CD4-positive, alpha-beta T cell (primary cell): ENCODE results near the gene SZT2. TPM values are rescaled to one million over a fixed set of nuclear protein-coding genes. Genes with fewer than 3 reads are reported as not detected.

Experiments
- ATAC-seq: fragments of 200-7000 bp; cut with Tn5 transposase; one replicate; pipeline ENCODE4 v1.10.0; 2022; ENCODE audit warnings: mild to moderate bottlenecking; ENCODE audit not compliant: poor library complexity
- CTCF ChIA-PET: fragments of 350-600 bp; sonication (Branson Sonifier 250); formaldehyde crosslinking; loops from one replicate; lab custom pipeline; 2021; ENCODE audit warnings: antibody characterized with exemption, inconsistent platforms; lab: Charles Lee
- POLR2A ChIA-PET: fragments of 350-600 bp; sonication (Branson Sonifier 250); formaldehyde crosslinking; loops from one replicate; lab custom pipeline; 2021; ENCODE audit warnings: antibody characterized with exemption, inconsistent platforms; lab: Charles Lee
- DNase-seq, 14 experiments: peaks; one replicate each; pipeline ENCODE4 v3.0.0-alpha.2; 2013 to 2020; ENCODE audit warnings: mixed read lengths in 2 of 14
- H3K27ac ChIP-seq, 2 donors: one replicate each; pipeline versions ENCODE4 v1.5.1 to v1.7.0; 2013; ENCODE audit warnings: low read length in 2 of 2, low read depth in 1 of 2, mild to moderate bottlenecking in 1 of 2
- H3K27me3 ChIP-seq, 2 experiments: 1 replicate in 1 of 2; 2 replicates in 1 of 2; pipeline versions ENCODE4 v1.6.1 to v1.7.0; 2013; ENCODE audit warnings: low read length in 2 of 2, control low read depth in 1 of 2, mild to moderate bottlenecking in 1 of 2, moderate library complexity in 1 of 2; ENCODE audit not compliant: insufficient read depth in 2 of 2, control insufficient read depth in 1 of 2
- H3K36me3 ChIP-seq: one replicate; pipeline ENCODE4 v1.6.1; 2013; ENCODE audit warnings: low read length, control low read depth; ENCODE audit not compliant: insufficient read depth
- H3K4me1 ChIP-seq: one replicate; pipeline ENCODE4 v1.6.1; 2013; ENCODE audit warnings: low read length, control low read depth; ENCODE audit not compliant: insufficient read depth
- H3K4me3 ChIP-seq: one replicate; pipeline ENCODE4 v1.5.1; 2013; ENCODE audit warnings: mild to moderate bottlenecking, low read length, moderate library complexity
- H3K9me3 ChIP-seq, 2 experiments: 1 replicate in 1 of 2; 2 replicates in 1 of 2; pipeline versions ENCODE4 v1.6.1 to v1.7.0; 2013; ENCODE audit warnings: low read length in 2 of 2, mild to moderate bottlenecking in 2 of 2, control low read depth in 1 of 2, moderate library complexity in 1 of 2; ENCODE audit not compliant: control insufficient read depth in 1 of 2, insufficient read depth in 1 of 2
- H3K27ac Mint-ChIP-seq: one replicate; pipeline ENCODE4 v1.8.0; 2020; ENCODE audit warnings: mixed read lengths
- H3K27me3 Mint-ChIP-seq: one replicate; pipeline ENCODE4 v1.8.0; 2021; ENCODE audit warnings: mixed read lengths
- H3K36me3 Mint-ChIP-seq: one replicate; pipeline ENCODE4 v1.8.0; 2021; ENCODE audit warnings: low read depth, mixed read lengths
- H3K4me1 Mint-ChIP-seq: one replicate; pipeline ENCODE4 v1.8.0; 2021; ENCODE audit warnings: low read depth, mixed read lengths
- H3K4me3 Mint-ChIP-seq: one replicate; pipeline ENCODE4 v1.8.0; 2020; ENCODE audit warnings: mild to moderate bottlenecking, mixed read lengths
- H3K9me3 Mint-ChIP-seq: one replicate; pipeline ENCODE4 v1.8.0; 2020; ENCODE audit warnings: mixed read lengths
- intact Hi-C, 2 experiments: fragments of 100-400 bp; cut with DNase I in 1 of 2; cut with micrococcal nuclease in 1 of 2; formaldehyde crosslinking; loops; one replicate each; pipeline versions ENCODE4 v1.15.1 to v1.9.0; 2023 to 2025; cut with DNase I, micrococcal nuclease
- total RNA-seq, 174 experiments: library from RNA in 2 of 174; stranded (reverse) in 2 of 174; gene quantifications; one replicate each; pipeline ENCODE4 v1.2.3 and lab custom pipeline; 2021 to 2026
- TF ChIP-seq, protein P1 (sequence below): fragments of 200-600 bp; IDR thresholded peaks from one replicate; pipeline ENCODE4 v1.8.0; 2022; ENCODE audit warnings: antibody characterized with exemption, mild to moderate bottlenecking

SZT2 gene
- total RNA-seq, 2 experiments from 2014 or later: 69.7 to 72.5 TPM

DNA sequence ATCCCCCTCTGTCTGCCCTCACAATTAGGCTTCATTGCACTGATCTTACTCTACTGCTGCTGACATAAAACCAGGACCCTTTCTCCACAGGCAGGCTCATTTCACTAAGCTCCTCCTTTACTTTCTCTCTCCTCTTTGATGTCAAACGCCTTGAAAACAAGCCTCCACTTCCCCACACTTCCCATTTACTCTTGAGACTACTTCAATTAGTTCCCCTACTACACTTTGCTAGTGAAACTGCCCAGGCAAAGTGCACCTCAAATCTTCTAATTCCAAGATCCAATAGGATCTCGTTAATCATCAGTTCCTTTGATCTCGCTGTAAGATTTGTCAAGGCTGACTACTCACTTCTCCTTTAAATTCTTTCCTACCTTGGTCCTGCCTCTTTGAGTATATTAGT is 36.8 kb upstream of the SZT2 start:
- Histone ChIP-seq H3K36me3 (no peaks in the 10 kb centered on the region), H3K27me3 (no peaks in the 10 kb centered on the region), H3K4me3 (no peak overlapping the region), H3K4me1 (peaks cover 10% of the 10 kb centered on the region), H3K9me3 (no peaks in the 10 kb centered on the region), H3K27ac (no peak overlapping the region)
- ATAC-seq (no peak), DNase-seq (no peak)
- TF ChIP-seq, protein P1, sequence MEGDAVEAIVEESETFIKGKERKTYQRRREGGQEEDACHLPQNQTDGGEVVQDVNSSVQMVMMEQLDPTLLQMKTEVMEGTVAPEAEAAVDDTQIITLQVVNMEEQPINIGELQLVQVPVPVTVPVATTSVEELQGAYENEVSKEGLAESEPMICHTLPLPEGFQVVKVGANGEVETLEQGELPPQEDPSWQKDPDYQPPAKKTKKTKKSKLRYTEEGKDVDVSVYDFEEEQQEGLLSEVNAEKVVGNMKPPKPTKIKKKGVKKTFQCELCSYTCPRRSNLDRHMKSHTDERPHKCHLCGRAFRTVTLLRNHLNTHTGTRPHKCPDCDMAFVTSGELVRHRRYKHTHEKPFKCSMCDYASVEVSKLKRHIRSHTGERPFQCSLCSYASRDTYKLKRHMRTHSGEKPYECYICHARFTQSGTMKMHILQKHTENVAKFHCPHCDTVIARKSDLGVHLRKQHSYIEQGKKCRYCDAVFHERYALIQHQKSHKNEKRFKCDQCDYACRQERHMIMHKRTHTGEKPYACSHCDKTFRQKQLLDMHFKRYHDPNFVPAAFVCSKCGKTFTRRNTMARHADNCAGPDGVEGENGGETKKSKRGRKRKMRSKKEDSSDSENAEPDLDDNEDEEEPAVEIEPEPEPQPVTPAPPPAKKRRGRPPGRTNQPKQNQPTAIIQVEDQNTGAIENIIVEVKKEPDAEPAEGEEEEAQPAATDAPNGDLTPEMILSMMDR: no peak
- ChIA-PET CTCF (no interaction called here), POLR2A (no interaction called here)
- Mint-ChIP-seq H3K36me3 (no peaks in the 10 kb centered on the region), H3K4me3 (no peak overlapping the region), H3K9me3 (no peaks in the 10 kb centered on the region), H3K27me3 (no peaks in the 10 kb centered on the region), H3K4me1 (peaks cover 25% of the 10 kb centered on the region), H3K27ac (peak overlapping the region; percentile 61)
- intact Hi-C loops: loop anchor here in 1 of 2 experiments (10.0 kb wide), 3 partner anchors 508 to 622 kb away; partner anchors contain the start of genes ATP6V0B, B4GALT2, C1orf50 and DPH2

DNA sequence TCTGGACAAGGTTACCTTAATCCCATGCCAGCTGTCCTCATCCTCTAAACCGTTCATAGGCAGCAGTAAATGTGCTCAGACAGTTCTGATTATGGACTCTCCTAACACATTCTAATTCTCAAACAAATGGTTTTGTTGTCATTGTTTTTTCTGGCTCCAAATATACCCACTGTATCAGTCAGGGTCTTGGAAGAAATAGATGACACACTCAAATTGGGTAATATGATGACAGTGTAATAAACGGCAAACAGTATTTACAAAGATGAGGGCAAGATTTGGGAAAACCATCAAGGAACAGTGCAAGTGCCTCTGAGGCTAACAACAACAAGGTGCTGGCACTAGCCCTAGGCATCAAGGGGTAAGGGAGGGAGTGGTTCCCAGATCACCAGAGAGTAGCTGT is 35.2 kb upstream of the SZT2 start:
- Mint-ChIP-seq H3K27me3 (no peaks in the 10 kb centered on the region), H3K27ac (peak overlapping the region; percentile 42), H3K9me3 (no peaks in the 10 kb centered on the region), H3K4me3 (no peak overlapping the region), H3K36me3 (peaks cover 5% of the 10 kb centered on the region), H3K4me1 (peaks cover 28% of the 10 kb centered on the region)
- TF ChIP-seq, protein P1: no peak
- POLR2A ChIA-PET: no interaction called here
- intact Hi-C loops: loop anchor here in 1 of 2 experiments (10.0 kb wide), 3 partner anchors 510 to 620 kb away; partner anchors contain the start of genes ATP6V0B, B4GALT2, C1orf50 and DPH2
- DNase-seq (no peak), ATAC-seq (no peak)
- Histone ChIP-seq H3K27ac (no peak overlapping the region), H3K36me3 (no peaks in the 10 kb centered on the region), H3K4me1 (peaks cover 19% of the 10 kb centered on the region), H3K27me3 (no peaks in the 10 kb centered on the region), H3K4me3 (no peak overlapping the region), H3K9me3 (no peaks in the 10 kb centered on the region)
- CTCF ChIA-PET: no interaction called here

DNA sequence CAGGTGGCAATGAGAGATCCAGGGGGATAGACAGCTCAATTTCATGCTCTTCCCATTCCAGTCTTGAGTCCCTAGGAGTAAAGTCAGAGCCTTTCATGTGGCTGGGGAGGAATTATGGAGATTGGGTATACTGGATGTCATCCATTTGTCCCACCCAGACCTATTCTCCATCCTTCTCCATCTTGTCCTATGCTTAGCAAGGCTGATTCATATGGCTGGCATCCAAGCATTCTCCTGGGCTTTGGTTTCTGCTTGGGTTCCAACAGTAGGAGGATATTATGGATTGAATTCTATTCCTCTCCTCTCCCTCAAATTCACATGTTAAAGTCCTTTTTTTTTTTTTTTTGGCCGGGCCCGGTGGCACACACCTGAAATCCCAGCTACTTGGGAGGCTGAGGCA is 34.8 kb upstream of the SZT2 start:
- H3K9me3 Mint-ChIP-seq: no peaks in the 10 kb centered on the region
- CTCF ChIA-PET: no interaction called here
- no peak overlapping the region for H3K4me3 Mint-ChIP-seq

More for the DNA sequence above, 34.8 kb upstream of the SZT2 start:
- POLR2A ChIA-PET: no interaction called here
- Histone ChIP-seq H3K4me3 (no peak overlapping the region), H3K9me3 (no peaks in the 10 kb centered on the region), H3K36me3 (no peaks in the 10 kb centered on the region), H3K4me1 (peaks cover 15% of the 10 kb centered on the region), H3K27me3 (no peaks in the 10 kb centered on the region), H3K27ac (no peak overlapping the region)
- TF ChIP-seq, protein P1: no peak
- intact Hi-C loops: loop anchor here in 1 of 2 experiments (5.0 to 10.0 kb wide), 5 partner anchors 183 to 620 kb away; partner anchors contain the start of genes ATP6V0B, B4GALT2, C1orf50 and CFAP57
- Mint-ChIP-seq H3K27me3 (no peaks in the 10 kb centered on the region), H3K27ac (no peak overlapping the region), H3K4me1 (peaks cover 28% of the 10 kb centered on the region), H3K36me3 (peaks cover 5% of the 10 kb centered on the region)
- no peak for ATAC-seq
- DNase-seq: no peak
